Mucosa of stomach (tissue), 1 donor: ENCODE results near the gene PICK1.

Experiments
- H3K27me3 ChIP-seq: one replicate; pipeline ENCODE4 v1.7.0; 2013; ENCODE audit warnings: mild to moderate bottlenecking, low read length; ENCODE audit not compliant: control insufficient read depth, insufficient read depth
- H3K36me3 ChIP-seq: one replicate; pipeline ENCODE4 v1.7.0; 2013; ENCODE audit warnings: low read length; ENCODE audit not compliant: control insufficient read depth, insufficient read depth
- H3K4me1 ChIP-seq: one replicate; pipeline ENCODE4 v1.7.0; 2013; ENCODE audit warnings: mild to moderate bottlenecking, low read length; ENCODE audit not compliant: control insufficient read depth, insufficient read depth
- H3K4me3 ChIP-seq: one replicate; pipeline ENCODE4 v1.7.0; 2013; ENCODE audit warnings: low read length
- H3K9ac ChIP-seq: one replicate; pipeline ENCODE4 v1.7.0; 2013; ENCODE audit warnings: mild to moderate bottlenecking, low read length, moderate library complexity
- H3K9me3 ChIP-seq: one replicate; pipeline ENCODE4 v1.7.0; 2013; ENCODE audit warnings: mild to moderate bottlenecking, low read length, moderate library complexity; ENCODE audit not compliant: control insufficient read depth
- donor health status: Pancreatic carcinoma.

Gene PICK1

DNA sequence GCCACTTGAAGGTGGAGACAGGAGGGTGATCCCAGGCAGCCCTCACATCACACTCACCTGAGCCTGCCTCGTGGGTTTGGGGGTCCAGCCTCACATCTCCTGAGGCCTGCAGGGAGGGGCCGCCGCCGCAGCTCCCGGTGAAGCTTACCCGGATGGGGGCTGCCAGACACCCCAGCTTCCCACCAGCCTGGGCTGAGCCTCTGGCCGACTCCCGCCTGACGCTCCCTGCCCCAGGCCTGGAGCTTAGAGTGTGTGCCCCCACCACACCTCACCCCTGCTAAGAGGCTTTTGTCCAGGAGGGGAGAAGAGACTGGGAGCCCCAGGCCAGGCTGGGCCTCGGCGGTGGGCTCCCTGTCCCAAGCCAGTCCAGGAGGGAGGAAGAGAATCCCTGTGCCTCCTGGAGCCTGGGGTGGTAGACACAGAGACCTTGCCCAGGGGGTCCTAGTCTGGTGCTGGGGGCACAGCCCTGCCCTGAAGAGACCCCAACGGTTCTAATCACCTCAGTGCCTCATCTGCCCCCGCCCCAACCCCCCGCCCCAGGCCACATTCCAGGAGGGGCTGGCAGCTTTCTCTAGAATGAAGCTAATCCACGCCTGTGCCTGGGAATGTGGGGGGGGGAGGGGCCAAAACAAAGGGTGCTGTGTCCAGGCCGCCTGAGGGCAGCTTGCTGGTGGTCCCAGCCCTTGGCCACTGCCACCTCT lies 26.9 kb downstream of the PICK1 start, which contains the start of gene SLC16A8:
Gene SLC16A8, minus strand, starts transcription at position 254 of the 701 bp plus-strand sequence. CDS start 1,311 bp downstream, outside the sequence.
- no peaks in the 10 kb centered on the region for H3K9me3 ChIP-seq
- H3K36me3 ChIP-seq: no peaks in the 10 kb centered on the region
- H3K9ac ChIP-seq: no peak within 1 kb of the TSS
- peaks cover 27% of the 10 kb centered on the region for H3K27me3 ChIP-seq
- peaks cover 16% of the 10 kb centered on the region for H3K4me1 ChIP-seq
- no peak within 1 kb of the TSS for H3K4me3 ChIP-seq

DNA sequence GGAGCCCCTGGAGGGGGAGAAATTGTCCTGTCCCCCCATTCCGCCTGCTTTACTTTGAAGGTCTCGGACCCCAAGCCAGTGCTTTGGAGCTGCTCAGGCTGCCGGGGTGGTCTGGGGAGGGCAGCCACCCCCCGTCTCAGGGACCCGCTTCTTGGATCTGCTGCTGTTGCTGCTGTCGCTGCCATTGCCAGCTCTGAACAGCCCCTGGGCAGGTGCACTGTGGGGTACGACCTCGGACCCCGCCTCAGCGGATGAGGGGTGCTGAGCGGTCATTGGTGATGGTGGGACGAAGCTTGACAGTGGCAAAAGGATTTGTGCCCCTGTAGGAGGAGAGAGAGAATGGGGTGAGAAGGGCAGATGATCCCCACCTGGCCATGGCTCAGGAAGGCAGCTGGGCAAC lies 27.9 kb downstream of the PICK1 start:
- Histone ChIP-seq H3K36me3 (no peaks in the 10 kb centered on the region), H3K4me3 (no peak overlapping the region), H3K4me1 (peaks cover 16% of the 10 kb centered on the region), H3K9me3 (no peaks in the 10 kb centered on the region), H3K27me3 (peaks cover 27% of the 10 kb centered on the region), H3K9ac (no peak overlapping the region)

DNA sequence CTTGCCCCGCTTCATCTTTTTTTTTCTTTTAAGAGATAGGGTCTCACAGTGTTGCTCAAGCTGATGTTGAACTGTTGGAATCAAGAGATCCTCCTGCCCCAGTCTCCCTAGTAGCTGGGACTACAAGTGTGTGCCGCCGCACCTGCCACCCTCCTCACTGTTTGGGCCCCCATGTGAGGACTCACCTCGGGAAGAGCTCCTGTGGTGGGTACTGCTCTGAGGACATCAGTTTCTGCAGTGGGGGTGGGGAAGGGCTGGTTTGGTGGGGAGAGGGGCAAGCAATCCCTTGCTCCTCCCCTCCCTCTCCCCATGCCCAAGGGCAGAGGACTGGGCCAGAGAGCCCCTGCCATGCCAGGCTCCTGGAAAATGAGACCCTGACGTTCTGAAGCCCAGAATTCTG lies 28.3 kb downstream of the PICK1 start:
- Histone ChIP-seq H3K4me1 (peaks cover 16% of the 10 kb centered on the region), H3K36me3 (no peaks in the 10 kb centered on the region), H3K9ac (no peak overlapping the region), H3K9me3 (no peaks in the 10 kb centered on the region), H3K4me3 (no peak overlapping the region), H3K27me3 (peaks cover 24% of the 10 kb centered on the region)

DNA sequence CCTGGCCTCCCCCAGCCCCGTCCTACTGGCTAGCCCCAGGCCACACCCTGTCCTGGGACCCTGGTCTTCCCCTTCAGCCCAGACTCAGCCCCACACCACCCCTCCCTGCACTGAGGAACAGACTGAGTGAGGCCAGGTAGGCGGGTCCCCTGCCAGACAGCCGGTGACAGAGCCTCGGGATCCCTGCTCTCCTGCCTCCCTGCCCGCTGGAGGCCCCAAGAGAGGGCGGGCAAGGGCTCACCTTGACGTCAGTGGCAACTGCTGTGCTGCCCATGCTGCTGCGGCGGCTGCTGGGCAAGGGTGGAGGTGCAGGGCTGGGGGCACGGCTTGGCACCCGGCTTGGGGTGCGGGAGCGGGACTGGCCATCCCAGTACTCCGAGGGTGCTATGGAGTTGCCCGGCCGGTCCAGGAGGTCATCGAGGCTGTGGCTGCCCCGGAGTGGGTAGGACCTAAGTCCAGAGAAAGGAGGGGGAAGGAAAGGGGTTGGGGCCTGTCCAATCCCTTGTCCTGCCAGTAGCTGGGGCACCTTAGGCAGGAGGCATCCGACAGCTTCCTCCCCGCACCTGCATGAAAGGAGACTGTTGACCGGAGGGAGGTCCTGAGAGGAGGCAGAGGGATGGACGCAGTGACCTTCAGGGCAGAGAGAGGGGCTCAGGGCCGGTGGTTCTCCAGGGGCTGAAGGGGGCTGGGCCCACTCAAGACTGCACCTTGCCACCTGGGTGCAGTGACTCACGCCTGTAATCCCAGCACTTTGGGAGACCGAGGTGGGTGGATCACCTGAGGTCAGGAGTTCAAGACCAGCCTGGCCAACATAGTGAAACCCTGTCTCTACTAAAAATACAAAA lies 29.0 kb downstream of the PICK1 start:
- H3K4me1 ChIP-seq: peaks cover 12% of the 10 kb centered on the region
- H3K9me3 ChIP-seq: no peaks in the 10 kb centered on the region
- no peak overlapping the region for H3K4me3 ChIP-seq
- no peaks in the 10 kb centered on the region for H3K36me3 ChIP-seq
- H3K9ac ChIP-seq: no peak overlapping the region
- H3K27me3 ChIP-seq: peaks cover 19% of the 10 kb centered on the region

- H3K9me3 ChIP-seq: no peaks in the 10 kb centered on the region
- H3K4me3 ChIP-seq: no peak overlapping the region
- peaks cover 6% of the 10 kb centered on the region for H3K4me1 ChIP-seq
- H3K9ac ChIP-seq: no peak overlapping the region
- H3K27me3 ChIP-seq: peaks cover 11% of the 10 kb centered on the region
- H3K36me3 ChIP-seq: no peaks in the 10 kb centered on the region
Measured at GRCh38 chr22:38086942-38087341, 29.7 kb downstream of the PICK1 start.

DNA sequence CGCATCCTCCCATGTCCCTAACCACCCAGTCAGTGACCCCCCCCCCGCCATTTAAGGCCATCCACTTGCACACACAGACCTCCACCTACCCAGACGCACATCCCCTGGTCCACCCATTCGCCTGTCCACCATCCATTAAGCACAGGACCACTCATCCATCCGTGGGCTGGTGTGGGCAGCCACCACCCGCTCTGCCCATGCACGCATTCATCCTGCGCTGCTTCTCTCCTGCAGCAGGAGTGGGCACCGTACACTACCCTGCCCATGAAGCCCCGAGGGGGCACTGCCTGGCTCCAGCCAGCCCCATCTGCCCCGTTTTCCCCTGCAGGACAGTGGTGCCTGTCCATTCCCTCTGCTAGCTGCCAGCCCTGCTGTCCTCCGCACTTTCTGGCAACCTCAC lies 30.7 kb downstream of the PICK1 start:
- Histone ChIP-seq H3K4me3 (no peak overlapping the region), H3K27me3 (peaks cover 2% of the 10 kb centered on the region), H3K4me1 (no peaks in the 10 kb centered on the region), H3K9ac (no peak overlapping the region), H3K9me3 (no peaks in the 10 kb centered on the region), H3K36me3 (no peaks in the 10 kb centered on the region)

GRCh38 chr22:38088629-38089473 lies 31.6 kb downstream of the PICK1 start:
- H3K9me3 ChIP-seq: no peaks in the 10 kb centered on the region
- H3K27me3 ChIP-seq: no peaks in the 10 kb centered on the region
- no peaks in the 10 kb centered on the region for H3K36me3 ChIP-seq
- no peak overlapping the region for H3K4me3 ChIP-seq
- H3K9ac ChIP-seq: no peak overlapping the region
- H3K4me1 ChIP-seq: no peaks in the 10 kb centered on the region

GRCh38 chr22:38089474-38089851 lies 32.3 kb downstream of the PICK1 start:
- H3K36me3 ChIP-seq: no peaks in the 10 kb centered on the region
- H3K9me3 ChIP-seq: no peaks in the 10 kb centered on the region
- H3K4me3 ChIP-seq: no peak overlapping the region
- no peaks in the 10 kb centered on the region for H3K27me3 ChIP-seq
- no peaks in the 10 kb centered on the region for H3K4me1 ChIP-seq
- H3K9ac ChIP-seq: no peak overlapping the region

GRCh38 chr22:38097058-38097457 lies 39.9 kb downstream of the PICK1 start:
- H3K4me1 ChIP-seq: peaks cover 9% of the 10 kb centered on the region

GRCh38 chr22:38097557-38098409 lies 40.6 kb downstream of the PICK1 start:
- H3K36me3 ChIP-seq: no peaks in the 10 kb centered on the region

More at GRCh38 chr22:38097058-38097457, 39.9 kb downstream of the PICK1 start:
- Histone ChIP-seq H3K36me3 (no peaks in the 10 kb centered on the region), H3K9ac (no peak overlapping the region), H3K4me3 (no peak overlapping the region), H3K9me3 (no peaks in the 10 kb centered on the region), H3K27me3 (no peaks in the 10 kb centered on the region)

More at GRCh38 chr22:38097557-38098409, 40.6 kb downstream of the PICK1 start:
- Histone ChIP-seq H3K27me3 (no peaks in the 10 kb centered on the region), H3K9me3 (no peaks in the 10 kb centered on the region), H3K4me3 (no peak overlapping the region), H3K4me1 (peaks cover 9% of the 10 kb centered on the region), H3K9ac (no peak overlapping the region)
